DMS153 (cell line): ENCODE results near the gene SPRR5.

Experiments
- DNase-seq: peaks from one replicate; lab custom pipeline; 2025; lab: John Stamatoyannopoulos, UW

The SPRR5 gene, protein sequence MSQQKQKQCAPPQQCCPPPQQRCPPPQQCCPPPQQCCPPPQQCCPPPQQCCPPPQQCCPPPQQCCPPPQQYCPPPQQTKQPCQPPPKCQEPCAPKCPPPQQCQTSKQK

DNA sequence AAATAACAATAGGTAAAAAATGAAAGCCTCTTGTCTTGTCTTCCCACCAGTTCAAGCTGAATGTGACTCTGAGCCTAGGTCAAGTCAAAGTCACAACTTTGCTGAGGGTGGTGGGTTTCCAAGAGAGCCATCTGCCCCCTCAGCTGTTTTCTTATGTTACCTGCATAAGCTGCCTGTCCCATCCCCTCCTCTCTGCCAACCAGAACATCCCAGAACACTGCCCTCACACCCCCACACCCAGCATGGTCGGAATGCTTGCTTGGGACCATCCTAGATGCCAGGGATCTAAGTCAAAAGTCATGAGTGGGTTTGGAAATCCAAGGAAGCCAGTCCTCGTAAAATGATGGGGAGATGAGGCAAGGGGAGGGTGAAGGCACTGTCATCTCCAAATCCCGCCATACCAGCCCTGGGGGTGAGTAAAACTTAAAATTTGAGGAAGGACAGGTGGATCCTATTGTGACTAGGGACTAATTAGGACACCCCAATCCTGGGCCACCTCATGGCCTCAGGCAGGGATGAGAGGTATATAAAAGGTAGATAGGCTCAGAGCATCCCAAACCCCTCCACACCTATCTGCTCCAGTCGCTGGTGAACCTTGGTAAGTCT lies at the start of gene SPRR5:
SPRR5 (plus strand) TSS at position 556 of the 606 bp plus-strand sequence. CDS start 1,349 bp downstream, outside the sequence.
- DNase-seq: no peak

DNA sequence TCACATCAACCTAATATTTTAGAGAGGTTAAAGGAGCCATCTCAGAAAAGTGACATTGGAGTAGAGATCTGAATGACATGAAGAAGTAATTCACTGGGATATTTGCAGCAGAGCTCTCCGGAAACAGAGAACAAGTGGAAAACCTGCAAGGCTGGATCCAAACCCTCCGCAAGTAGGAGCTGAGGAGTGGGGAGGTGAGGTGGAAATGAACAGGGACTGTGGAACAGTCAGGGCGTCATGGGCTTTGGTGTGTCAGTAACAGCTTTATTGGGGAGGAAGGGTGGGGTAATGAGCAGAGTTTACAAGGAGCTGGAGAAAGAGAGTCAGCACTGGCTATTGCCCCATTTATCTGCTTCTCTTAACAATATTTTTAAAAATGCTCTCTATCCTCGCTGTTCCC lies 48.0 kb upstream of the SPRR5 start:
- no peak for DNase-seq

DNA sequence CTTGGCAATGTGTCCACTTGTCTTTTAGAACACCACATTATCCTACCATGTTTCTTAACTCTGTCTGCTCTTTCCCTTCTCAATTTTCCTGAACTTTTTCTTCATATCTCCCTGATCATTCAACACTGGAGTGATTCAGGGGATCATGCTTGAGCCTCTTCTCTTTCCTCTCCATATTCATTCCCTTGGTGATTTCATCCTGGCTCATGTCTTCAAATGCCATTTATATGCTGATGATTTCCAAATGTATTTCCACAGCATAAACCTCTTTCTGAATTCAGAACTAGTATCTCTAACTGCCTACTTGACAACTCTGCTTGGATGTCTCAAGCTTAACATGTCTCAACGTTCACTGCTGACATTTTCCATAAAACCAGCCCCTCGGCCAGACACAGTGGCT lies 47.1 kb upstream of the SPRR5 start:
- no peak for DNase-seq

DNA sequence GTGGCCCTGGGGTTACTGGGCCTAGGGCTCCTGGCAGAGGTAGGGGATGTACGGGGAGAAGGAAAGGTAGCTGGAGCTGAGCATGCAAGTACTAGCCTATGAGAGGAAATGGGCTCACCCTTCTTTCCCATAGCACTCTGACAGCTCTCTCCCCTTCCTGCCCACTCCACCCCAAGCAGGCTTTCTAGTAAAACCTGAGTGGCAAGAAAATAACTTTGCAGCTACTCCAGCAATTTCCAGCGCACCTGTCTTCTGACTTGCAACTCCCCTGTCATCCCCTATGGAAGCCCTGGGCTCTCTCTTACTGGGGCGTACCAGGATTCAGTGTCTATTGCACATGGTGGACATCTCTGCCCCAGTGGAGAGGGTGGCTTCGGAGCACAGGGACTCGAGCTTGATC lies 45.4 kb upstream of the SPRR5 start:
- no peak for DNase-seq

DNA sequence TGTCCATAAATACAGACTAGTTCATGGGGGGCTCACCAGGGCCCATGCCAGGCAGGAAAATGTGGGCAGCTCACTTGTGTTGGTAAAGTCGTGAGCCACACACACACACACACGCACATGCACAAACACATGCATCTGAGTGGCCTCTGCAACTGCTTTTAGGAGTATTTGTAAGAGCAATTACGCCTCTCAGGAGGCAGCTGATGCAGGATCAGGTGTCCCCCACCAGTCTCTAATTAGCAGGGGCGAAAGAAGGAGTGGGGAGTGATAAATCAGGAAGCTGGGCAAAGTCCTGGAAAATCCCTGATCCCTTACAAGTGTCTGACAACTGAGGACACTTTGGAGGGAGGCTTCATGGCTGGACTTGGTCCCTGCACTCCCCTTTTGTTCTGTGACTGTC lies 44.4 kb upstream of the SPRR5 start:
- DNase-seq: no peak

DNA sequence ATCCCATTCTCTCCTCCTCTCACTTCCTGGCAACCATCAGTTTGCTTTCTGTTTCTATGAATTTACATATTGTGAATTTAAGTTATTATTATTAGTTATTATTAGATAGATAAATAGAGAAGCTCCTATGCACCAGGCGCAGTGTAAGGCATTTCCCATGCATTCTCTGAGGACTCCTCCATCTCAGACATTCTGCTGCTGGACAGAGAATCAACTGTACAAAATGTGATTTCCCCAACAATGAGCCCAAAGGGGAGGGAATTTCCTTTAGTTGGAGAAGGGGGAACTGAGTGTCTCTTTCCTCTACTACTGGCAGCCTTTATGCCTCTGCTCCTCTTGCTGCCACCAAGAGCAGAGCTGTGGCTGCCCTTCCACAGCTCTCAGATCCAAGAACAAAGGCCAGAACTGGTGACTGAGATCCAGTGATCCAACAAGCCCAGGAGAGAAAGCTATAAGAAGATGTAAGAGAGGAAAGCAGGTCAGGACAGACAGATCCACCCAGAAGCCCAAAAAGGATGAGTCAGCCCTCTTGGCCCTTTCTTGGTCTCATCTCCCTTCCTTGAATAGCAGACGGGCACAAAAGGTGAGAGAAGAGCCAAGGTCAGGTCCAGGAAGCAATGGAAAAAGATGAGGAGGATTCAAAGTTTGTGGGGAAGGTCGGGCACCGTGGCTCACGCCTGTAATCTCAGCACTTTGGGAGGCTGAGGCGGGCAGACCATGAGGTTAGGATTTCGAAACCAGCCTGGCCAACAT lies 42.1 kb upstream of the SPRR5 start:
- DNase-seq: no peak

DNA sequence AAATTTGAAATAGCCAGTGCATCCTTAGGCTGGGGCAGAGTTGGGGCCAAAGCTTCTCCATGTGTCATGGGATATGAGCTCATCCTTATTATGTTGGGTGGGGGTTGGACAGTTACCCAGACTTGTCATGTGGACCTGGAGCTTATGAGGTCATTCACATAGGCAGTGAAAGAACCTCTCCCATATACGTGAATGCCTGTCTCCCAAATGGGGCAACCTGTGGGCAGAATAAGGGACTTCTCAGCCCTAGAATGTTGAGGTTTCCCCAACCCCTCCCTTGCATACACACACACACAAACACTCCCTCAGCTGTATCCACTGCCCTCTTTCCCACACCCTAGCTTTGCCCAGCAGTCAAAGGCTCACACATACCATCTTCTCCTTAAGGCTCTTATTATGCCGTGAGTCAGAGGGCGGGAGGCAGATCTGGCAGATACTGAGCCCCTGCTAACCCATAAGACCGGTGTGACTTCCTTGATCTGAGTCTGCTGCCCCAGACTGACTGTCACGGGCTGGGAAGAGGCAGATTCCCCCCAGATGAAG lies 40.9 kb upstream of the SPRR5 start:
- DNase-seq: no peak

DNA sequence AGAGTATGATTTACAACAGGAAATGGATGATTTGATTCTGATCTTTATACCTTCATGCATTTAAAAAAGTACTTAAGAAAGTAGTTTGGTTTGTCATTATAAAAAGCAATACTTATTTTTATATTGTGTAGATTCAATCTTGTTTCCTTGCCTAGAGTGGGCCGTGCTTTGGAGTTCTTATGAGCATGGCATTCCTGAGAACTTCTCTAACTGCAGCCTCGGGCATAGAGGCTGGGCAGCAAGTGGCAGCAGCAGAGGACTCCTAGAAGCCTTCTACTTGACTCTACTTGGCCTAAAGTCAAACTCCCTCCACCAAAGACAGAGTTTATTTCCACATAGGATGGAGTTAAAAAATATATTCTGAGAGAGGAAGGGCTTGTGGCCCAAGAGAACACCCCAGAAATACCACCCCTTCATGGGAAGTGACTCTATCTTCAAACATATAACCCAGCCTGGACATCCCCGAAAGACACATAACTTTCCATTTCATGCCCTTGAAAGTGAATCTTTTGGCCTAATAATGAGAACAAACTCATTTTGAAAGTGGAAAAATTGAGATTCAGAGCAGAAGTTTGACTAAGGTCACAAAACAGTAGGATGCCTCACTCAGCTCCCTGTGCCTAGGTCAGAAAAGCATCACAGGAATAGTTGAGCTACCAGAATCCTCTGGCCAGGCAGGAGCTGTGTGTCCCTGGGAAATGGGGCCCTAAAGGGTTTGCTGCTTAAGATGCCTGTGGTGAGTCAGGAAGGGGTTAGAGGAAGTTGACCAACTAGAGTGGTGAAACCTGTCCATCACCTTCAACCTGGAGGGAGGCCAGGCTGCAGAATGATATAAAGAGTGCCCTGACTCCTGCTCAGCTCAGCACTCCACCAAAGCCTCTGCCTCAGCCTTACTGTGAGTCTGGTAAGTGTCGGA lies 39.1 kb upstream of the SPRR5 start, which contains the start of gene IVL:
IVL (plus strand) TSS at position 861 of the 916 bp plus-strand sequence. CDS start 1,252 bp downstream, outside the sequence.
- no peak for DNase-seq

DNA sequence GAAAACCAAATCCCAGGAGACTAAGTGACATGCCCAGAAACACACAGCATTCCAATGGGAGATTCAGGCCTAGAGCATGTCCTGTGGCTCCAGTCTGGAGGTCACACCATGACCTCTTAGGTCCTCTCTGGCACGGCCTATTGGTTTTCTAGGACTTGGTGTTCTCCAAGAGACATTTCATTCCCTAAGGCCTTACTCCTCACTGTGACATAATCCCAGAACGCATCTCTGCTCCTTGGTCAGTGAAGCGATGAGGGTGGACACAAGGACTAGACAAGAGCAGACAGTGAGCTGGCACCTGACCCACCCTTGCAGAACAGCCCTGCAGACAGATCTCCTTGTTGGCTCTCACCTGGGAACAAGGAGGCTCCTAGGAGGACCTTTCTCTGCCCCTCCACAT lies 37.8 kb upstream of the SPRR5 start:
- no peak for DNase-seq

DNA sequence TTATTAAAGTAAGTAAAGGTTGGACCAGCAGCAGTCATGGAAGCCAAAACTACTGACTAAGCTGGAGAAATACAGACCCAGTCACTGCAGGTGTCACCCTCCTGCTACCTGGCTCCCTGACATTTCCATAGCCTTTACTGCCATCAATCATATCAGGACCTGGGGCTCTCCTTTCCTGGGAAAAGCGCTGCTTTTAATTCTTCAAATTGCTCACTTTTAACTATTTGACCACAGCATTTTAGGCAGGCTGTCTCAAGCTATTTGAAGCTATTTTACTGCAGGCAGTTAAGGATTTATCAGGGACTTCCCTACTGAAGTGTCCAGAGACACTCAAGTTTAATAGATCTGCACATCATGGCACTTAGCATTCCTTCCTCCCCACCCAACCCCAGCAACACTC lies 34.5 kb upstream of the SPRR5 start:
- DNase-seq: no peak

DNA sequence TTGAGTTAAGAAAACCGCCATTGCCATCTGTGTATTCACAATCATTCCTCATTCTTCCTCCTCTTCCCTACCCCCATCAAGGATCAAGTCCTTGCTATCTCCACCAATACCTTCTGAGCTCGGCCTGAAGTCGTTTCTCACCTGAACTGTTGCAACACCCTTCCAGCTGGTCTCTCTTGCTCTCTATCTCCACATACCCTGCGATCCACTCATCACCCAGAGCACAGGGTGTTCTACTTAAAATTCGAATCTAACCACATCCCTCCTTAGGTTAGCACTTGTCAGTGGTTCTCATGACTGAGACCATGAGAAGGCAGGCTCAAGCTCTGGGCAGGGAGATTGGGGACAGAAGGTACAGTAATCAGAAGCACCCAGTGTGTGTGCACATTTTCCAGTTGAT lies 34.1 kb upstream of the SPRR5 start:
- DNase-seq: no peak

DNA sequence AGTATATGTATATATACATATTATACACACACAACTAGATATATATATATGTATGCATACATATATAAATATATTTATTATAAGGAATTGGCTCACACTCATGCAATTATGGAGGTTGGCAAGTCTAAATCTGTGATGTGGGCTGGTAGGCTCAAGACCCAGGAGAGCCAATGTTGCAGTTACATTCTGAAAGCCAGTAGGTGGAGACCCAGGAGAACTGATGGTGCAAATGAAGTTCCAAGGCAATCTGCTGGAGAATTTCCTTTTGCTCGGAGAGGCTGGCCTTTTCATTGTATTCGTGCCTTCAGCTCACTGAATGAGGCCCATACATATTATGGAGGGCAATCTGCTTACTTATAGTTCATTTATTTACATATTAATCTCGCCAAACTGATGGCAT lies 29.2 kb upstream of the SPRR5 start:
- DNase-seq: peak; percentile 14

DNA sequence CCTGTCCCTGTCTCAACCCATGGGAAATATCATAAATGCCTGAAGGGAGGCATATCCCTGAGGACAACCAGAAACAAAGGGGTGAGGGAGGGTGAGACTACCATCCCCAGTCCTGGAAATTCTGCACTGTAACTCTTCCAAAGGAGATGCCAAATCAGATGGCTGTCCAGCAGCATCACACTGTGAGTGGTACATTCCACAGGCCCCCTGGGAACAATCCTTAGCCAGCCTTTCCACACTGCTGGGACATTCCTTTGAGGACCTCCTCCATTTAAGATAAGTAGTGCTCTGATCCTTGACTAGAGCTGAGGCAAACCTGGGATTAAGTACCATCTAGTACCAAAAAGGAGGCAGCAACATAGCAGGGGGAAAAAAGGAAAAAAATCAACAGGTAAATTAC lies 27.9 kb upstream of the SPRR5 start:
- no peak for DNase-seq

DNA sequence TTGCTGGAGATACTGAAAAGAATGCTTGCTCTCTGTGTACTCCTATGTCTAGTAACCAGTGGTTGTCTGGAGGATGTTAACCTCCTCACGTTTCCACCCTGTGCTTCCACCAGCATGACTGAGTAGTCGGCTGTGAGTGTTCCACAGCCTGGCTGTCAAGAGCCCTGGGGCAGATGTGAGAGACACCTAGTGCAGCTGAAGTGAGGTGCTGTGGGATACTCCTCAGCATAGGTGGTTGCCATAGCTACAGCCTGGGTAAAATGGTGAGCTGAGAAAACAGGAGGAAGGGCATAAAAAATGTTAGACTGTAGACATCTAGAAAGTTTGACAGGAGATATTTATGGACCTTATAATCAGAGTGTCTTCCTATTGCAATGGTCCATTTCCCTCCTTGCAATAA lies 22.8 kb upstream of the SPRR5 start:
- DNase-seq: no peak

DNA sequence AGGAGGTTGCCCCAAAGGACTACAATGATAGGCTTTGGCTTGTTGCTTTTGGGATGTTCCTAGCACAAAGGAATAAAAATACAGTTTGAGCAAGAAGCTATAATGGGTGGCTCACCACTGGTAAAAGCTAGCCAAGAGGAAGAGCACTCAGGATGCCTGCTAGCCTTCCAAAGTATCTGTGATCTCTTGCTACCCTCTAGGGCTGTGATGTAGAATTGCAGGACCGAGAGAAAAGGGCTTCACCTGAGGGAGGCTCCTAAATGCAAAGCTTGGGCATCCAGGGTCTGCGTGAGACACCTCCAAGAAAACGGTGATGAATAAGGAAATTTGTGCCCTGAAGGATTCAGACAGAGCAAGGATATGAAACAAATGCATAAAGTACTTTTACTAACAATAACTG lies 20.9 kb upstream of the SPRR5 start:
- no peak for DNase-seq

DNA sequence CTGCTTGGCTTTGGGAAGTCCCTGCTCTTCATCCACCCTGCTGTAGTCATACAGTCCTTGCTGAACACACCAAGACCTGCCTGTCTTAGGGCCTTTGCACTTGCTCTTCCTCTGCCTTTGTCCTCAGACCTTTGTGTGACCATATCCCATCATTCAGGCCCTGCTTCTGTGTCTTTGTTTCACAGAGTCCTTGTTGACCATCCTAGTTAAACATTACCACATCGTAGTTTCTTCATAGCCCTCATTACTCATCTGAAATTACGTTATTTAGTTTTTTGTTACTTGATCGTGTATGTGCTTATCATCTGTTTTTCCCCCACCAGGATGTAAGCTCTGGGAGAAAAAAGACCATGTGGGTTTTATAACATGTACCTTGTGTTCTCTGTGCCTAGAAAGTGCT lies 18.3 kb upstream of the SPRR5 start:
- no peak for DNase-seq

DNA sequence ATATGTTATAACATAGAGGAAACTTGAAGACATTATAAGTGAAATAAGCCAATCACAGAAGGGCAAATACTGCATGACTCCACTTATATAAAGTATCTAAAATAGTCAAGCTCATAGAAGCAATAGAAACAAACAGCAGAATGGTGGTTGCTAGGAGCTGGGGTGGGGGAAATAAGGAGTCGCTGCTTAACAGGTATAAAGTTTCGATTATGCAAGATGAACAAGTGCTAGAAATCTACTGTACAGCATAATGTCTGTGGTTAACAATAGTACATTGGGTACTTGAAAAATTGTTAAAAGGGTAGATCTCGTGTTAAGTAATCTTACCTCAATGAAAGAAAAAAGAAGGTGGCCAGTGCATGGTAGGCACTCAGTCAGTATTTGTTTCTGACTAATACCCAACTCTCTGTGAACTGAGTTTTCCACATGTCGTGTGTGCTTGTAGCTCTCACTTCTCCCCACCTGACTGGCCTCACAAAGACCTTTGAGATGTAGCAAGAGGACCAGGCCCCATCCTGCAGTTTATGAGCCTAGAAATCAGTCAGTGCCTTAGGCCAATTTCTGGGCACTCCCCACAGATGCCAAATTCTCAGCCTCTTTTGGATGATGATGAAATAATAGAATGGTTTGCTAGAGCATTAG lies 14.7 kb upstream of the SPRR5 start:
- DNase-seq: no peak

DNA sequence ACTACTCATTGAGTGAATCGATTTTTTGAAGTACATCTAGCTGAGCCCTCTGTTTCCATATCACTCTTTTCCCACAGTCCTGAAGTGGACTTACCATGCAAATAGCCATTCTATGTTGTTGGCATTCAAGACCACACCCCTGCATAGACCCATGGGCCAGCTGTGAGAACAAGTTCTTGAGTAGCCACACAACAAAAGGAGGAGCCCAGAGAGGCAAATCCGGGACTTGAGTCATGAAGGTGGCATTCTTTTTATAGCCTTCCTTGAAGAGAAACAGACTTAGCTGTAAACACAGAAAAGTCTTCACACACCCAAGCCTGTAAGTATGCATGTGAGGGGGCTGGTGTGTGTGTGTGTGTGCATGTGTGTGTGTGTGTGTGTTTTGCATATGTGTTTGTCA lies 13.8 kb upstream of the SPRR5 start:
- no peak for DNase-seq

DNA sequence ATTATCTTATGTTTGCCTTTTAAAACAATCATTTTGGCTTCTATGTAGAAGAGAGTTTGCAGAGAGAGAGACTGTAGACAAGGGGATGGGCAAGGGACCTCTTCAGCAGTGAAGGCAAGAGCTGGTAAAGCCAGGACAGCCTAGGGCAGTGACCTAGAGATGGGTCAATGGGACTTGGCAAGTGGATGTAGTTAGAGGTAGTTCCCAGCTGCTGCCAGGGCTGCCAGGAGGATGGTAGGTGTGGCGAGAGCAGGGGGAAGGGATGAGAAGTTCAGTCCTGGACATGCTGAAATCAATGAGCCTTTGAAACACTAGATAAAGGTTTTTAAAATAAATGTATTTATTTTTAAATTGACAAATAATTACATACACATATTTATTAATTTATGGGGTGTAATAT lies 6.4 kb upstream of the SPRR5 start:
- DNase-seq: no peak

DNA sequence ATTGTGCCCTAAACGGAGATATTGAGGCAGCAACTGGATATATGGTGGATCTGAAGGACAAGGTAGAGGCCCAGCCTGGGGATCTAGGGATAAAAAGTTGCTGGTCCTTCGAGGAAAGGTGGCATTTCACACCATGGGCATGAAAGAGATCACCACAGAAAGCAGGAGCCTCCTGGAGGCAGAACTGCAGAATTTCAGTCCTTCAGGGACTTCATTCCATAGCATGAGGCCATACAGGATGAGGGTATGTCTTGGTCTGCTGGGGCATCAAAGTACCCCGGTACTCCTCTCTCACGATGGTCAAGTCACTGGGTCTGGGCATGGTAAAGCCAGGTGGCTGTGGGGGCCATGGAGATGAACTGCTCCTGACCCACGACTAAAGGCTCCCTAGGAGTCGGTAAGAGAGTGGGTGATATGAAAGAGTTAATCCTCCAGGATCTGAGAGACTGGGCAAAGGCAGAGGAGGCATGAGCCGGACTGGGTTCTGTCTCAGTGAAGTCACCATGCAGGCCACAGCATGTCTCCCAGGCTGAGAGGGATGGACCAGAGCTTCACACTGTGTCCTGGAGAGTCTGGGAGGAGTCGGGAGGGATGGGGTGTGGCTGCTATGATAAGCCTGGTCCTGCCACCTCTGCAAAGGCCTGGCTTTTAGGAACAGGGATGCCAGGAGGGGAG lies 5.8 kb upstream of the SPRR5 start:
- no peak for DNase-seq

DNA sequence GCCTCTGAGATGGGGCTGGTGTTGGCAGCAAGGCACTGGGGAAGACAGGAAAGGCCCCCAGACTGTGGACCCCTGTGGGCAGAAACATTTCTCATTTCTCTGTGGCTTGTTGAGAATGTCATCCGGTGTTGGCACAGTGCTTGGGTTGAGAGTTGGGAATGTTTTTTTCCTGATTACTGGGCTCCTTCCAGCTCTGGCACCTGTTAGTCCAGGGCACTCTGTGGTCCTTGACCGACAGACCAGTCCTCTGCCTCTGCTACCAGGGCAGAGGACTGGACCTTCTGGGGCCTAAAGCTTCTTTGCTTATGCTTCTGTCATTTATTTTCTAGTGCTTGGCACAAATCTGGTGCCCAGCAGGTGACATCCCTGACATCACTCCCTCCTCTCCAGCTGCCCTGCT lies 4.8 kb upstream of the SPRR5 start:
- DNase-seq: no peak
